ENCODE data around the gene HNRNPA2B1.
"Not testable (repeated sequence)": the region's sequence is repeated elsewhere in the genome, so short reads cannot be mapped to it uniquely, and the experiment has no call there.

HNRNPA2B1 gene

GRCh38 chr7:26163804-26164203 is 36.7 kb downstream of the HNRNPA2B1 start:
- DNase-seq (ENCODE audit: low spot score): not testable (repeated sequence)

DNA sequence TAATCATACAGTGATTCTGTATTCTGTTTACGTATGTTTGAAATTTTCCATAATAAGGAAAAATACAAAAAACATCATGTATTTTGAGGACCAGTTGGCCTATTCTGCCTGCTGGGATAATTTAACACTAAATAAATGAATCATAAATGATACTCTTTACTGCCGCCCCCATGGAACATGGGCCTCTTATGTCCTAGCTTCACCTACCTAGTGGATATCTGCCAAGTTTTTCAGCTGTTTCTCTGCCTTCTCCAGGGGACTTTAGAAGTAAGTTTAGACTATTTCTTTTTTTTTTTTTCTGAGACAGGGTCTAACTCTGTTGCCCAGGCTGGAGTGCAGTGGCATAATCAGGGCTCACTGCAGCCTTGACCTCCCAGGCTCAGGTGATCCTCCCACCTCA is 38.1 kb downstream of the HNRNPA2B1 start:
- no peak for DNase-seq (ENCODE audit: low spot score)

DNA sequence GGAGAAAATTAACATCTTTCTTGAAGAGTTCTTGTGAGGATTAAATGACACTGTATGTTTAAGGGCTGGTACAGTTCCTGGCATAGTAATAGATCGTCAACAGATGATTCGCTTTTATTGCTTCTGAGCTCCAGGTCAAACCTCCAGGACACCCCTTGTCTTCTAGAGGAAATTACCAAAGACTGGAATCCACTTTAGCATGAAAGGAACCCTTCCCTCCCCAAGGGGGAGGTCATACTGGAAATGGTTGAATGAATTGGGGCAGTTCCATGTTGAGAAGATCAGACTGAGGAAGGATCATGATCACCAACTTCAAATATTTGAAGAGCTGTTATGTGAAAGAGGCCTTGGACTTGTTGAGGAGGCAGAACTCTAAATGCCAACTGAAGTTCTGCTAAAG is 39.6 kb downstream of the HNRNPA2B1 start:
- DNase-seq (ENCODE audit: low spot score): no peak

DNA sequence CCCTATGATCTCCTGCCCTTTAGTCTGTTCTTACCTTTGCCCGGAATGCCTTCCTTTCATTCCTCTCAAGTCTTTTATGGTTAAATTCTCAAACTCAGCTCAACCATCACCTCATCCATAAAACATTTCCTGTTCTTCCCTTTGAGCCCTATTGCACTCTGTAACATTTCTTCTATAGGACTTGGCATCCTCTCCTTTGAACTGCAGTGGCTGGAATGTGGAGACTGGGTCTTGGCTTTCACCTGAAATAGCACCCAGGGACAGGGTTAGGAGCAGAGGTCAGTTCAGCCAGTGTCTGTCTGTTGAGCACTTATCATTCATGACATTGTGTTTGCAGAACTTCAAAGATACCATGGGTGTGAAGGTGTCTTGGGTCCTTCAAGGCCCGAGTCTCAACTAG is 41.3 kb downstream of the HNRNPA2B1 start:
- no peak for DNase-seq (ENCODE audit: low spot score)

- DNase-seq (ENCODE audit: low spot score): no peak
These were observed 42.9 kb downstream of the HNRNPA2B1 start for GRCh38 chr7:26157520-26158105.

DNA sequence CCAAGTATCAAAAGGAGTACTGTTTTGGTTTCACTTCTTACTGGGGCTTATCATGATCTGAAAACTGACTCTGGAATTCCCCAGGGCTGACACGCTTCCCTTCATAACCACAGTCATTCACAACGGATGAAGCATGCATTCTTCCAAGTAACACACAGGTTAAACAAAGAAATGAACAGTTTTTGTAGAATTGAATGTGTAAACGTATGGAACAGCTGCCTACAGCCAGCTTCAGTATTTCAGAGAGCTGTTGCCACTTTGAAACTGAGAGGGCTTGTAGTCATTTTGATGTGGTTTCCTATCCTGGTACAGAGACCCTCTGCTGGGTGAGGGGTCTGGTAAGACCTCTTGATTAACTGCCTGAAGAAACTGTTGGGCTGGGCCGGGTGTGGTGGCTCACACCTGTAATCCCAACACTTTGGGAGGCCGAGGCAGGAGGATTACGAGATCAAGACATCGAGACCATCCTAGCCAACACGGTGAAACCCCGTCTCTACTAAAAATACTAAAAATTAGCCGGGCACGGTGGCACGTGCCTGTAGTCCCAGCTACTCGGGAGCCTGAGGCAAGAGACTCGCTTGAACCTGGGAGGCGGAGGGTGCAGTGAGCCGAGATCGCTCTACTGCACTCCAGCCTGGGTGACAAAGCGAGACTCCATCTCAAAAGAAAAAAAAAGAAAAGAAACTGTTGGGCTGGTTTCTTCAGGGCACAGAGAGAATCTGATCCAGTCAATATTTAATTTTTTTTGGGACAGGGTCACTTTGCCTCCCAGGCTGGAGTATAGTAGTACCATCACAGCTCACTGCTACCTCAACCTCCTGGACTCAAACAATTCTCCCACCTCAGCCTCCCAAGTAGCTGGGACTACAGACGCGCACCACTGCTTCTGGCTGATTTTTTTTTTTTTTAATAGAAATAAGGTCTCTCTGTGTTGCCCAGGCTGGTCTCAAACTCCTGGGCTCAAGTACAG is 43.8 kb downstream of the HNRNPA2B1 start:
- peak; percentile 77 for DNase-seq (ENCODE audit: low spot score)

- peak; percentile 35 for DNase-seq (ENCODE audit: low spot score)
These were observed 44.8 kb downstream of the HNRNPA2B1 start for GRCh38 chr7:26155531-26156375.

- no peak for DNase-seq (ENCODE audit: low spot score)
These were observed 46.4 kb downstream of the HNRNPA2B1 start for GRCh38 chr7:26153823-26154783.

DNA sequence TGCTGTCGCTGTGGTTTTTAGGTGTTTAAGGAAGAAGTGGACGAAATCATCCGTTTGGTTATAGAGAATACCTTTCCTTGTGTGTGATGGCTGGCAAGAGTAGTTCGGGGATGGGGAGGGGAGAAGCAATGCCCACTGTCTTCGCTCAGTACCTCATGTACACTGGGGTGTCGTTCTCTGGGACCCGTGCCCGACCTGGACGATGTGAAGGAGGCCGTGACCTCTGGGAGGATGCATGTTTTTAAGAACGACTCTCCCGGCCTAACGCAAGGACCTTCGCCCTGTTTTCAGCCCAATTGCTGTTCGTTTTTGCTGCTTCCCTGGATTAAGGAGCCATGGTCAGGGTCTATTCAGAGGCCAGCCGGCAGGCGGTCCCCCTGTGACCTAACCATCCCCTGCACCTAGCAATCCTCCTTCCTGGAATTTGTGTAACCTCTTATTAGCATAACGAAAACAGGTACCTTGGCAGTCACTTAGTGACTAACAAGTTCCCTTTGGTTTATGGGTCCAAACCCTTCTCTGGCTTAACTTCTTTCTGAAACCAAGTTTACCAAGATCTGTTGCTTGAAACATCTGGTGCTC is 47.2 kb downstream of the HNRNPA2B1 start:
- DNase-seq (ENCODE audit: low spot score): no peak

DNA sequence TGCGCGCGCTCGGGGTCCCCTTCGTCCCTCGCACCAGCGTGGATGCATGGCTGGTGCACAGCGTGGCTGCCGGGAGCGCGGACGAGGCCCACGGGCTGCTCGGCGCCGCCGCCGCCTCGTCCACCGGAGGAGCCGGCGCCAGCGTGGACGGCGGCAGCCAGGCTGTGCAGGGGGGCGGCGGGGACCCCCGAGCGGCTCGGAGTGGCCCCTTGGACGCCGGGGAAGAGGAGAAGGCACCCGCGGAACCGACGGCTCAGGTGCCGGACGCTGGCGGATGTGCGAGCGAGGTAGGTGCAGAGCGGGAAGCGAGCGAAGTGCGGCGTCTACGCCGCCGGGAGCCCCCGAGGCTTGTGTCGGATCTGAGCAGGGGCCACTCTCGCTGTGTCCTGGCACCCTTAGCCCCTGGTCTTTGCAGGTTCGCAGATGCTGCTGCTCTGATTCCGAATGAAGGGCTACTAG is 47.7 kb downstream of the HNRNPA2B1 start:
- not testable (repeated sequence) for DNase-seq (ENCODE audit: low spot score)

GRCh38 chr7:26151953-26152781 is 48.4 kb downstream of the HNRNPA2B1 start, which contains the start of gene NFE2L3:
TSS of gene NFE2L3 (plus strand) at chr7:26152198. CDS start at chr7:26152499, 301 bp downstream.
- peak; percentile 77 for DNase-seq (ENCODE audit: low spot score)

GRCh38 chr7:26151650-26151952 is 48.9 kb downstream of the HNRNPA2B1 start:
- no peak for DNase-seq (ENCODE audit: low spot score)

- no peak for DNase-seq (ENCODE audit: low spot score)
These were observed 49.5 kb downstream of the HNRNPA2B1 start for GRCh38 chr7:26151096-26151495.

DNA sequence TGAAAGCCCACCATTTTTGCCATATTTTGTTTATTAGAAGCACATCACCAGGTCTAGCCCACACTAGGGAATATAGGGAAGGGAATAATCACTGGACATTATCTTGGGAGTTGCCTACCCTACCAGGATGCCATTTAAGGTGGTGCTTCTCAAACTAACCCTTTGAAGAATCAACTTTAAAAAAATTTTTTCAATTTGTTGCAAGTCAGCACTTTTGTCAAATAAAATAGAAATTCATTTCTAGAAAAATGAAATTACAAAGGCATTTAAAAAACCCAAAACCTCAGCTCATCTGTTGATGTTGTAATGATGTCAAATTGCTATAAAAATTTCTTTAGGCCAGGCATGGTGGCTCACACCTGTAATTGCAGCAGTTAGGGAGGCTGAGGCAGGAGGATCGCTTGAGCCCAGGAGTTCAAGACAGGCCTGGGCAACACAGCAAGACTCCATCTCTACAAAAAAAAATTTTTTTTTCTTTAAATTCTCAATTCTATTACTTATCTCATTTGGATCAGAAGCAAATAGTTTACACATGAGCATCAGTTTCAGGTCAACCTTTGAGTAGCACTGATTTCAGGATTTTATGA is 51.1 kb downstream of the HNRNPA2B1 start:
- DNase-seq (ENCODE audit: low spot score): no peak

DNA sequence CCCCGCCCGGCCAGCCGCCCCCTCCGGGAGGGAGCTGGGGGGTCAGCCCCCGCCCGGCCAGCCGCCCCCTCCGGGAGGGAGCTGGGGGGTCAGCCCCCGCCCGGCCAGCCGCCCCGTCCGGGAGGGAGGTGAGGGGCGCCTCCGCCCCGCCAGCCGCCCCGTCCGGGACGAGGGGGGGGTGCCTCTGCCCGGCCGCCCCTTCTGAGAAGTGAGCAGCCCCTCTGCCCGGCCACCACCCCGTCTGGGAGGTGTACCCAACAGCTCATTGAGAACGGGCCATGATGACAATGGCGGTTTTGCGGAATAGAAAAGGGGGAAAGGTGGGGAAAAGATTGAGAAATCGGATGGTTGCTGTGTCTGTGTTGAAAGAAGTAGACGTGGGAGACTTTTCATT is 52.2 kb downstream of the HNRNPA2B1 start:
- not testable (repeated sequence) for DNase-seq (ENCODE audit: low spot score)

GRCh38 chr7:26147646-26148306 is 52.8 kb downstream of the HNRNPA2B1 start:
- DNase-seq (ENCODE audit: low spot score): not testable (repeated sequence)

- DNase-seq (ENCODE audit: low spot score): no peak
These were observed 53.5 kb downstream of the HNRNPA2B1 start for GRCh38 chr7:26147030-26147429.

DNA sequence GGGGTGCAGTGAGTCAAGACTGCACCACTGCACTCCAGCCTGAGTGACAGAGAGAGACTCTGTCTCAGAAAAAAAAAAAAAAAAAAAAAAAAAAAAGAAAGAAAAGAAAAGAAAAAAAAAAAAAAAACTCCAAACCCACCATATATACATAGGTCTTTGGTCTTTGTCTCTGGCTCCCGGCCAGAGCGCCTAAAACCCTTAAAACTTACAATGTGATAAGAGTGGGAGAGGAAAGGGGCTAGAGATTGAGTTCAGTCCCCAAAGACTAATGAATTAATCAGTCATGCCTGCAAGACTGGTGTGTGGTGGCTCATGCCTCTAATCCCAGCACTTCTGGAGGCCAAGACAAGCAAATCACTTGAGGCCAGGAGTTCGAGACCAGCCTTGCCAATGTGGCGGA is 55.3 kb downstream of the HNRNPA2B1 start:
- no peak for DNase-seq (ENCODE audit: low spot score)

Measured in RKO (cell line).